H9 (cell line): Measurements from ENCODE around the gene CFAP100. TPM values are rescaled to one million over a fixed set of nuclear protein-coding genes. Genes with fewer than 3 reads are reported as not detected.
A peak's percentile ranks its signal among the peaks of the same experiment; 100 is the strongest.

Source experiments
- DNase-seq: peaks from one replicate; pipeline ENCODE4 v3.0.0-alpha.2; 2017
- H2AFZ ChIP-seq: one replicate; pipeline ENCODE4 v1.6.1; 2013; ENCODE audit warnings: mild to moderate bottlenecking, low read length, control low read depth, moderate library complexity
- H2AK5ac ChIP-seq: 2 replicates; pipeline ENCODE4 v1.6.1; 2013; ENCODE audit warnings: low read length, control low read depth, mixed read lengths; ENCODE audit not compliant: insufficient read length
- H2BK120ac ChIP-seq: one replicate; pipeline ENCODE4 v1.6.1; 2013; ENCODE audit warnings: low read depth, mild to moderate bottlenecking, low read length, control low read depth, inconsistent platforms; ENCODE audit not compliant: poor library complexity, severe bottlenecking
- H2BK12ac ChIP-seq: 2 replicates; pipeline ENCODE4 v1.6.1; 2013; ENCODE audit warnings: low read length, control low read depth, mixed read lengths, low read depth; ENCODE audit not compliant: insufficient read length
- H2BK15ac ChIP-seq: 2 replicates; pipeline ENCODE4 v1.6.1; 2013; ENCODE audit warnings: low read depth, low read length, control low read depth
- H2BK20ac ChIP-seq: one replicate; pipeline ENCODE4 v1.6.1; 2013; ENCODE audit warnings: low read depth, mild to moderate bottlenecking, low read length, control low read depth, inconsistent platforms; ENCODE audit not compliant: poor library complexity, severe bottlenecking
- H2BK5ac ChIP-seq: 2 replicates; pipeline ENCODE4 v1.6.1; 2013; ENCODE audit warnings: low read length, control low read depth, mixed read lengths; ENCODE audit not compliant: insufficient read length
- H3K14ac ChIP-seq: 2 replicates; pipeline ENCODE4 v1.6.1; 2013; ENCODE audit warnings: low read length, control low read depth; ENCODE audit not compliant: insufficient read depth
- H3K18ac ChIP-seq: 2 replicates; pipeline ENCODE4 v1.6.1; 2013; ENCODE audit warnings: low read depth, mild to moderate bottlenecking, mixed read lengths, low read length, control low read depth; ENCODE audit not compliant: insufficient read length
- H3K23ac ChIP-seq: 2 replicates; pipeline ENCODE4 v1.6.1; 2013; ENCODE audit warnings: low read length, control low read depth, mixed read lengths, low read depth; ENCODE audit not compliant: insufficient read length
- H3K23me2 ChIP-seq: 2 replicates; pipeline ENCODE4 v1.6.1; 2013; ENCODE audit warnings: low read depth, mild to moderate bottlenecking, mixed read lengths, low read length, control low read depth; ENCODE audit not compliant: insufficient read length, poor library complexity, severe bottlenecking
- H3K27ac ChIP-seq: 2 replicates; pipeline ENCODE4 v1.5.1; 2013; ENCODE audit warnings: low read length, control low read depth, mixed read lengths, low read depth; ENCODE audit not compliant: insufficient read length
- H3K27me3 ChIP-seq: 2 replicates; pipeline ENCODE4 v1.6.1; 2013; ENCODE audit warnings: low read length, control low read depth, inconsistent platforms; ENCODE audit not compliant: insufficient read depth
- H3K4ac ChIP-seq: 2 replicates; pipeline ENCODE4 v1.6.1; 2013; ENCODE audit warnings: low read depth, mild to moderate bottlenecking, control low read depth, inconsistent platforms, low read length, moderate library complexity
- H3K4me1 ChIP-seq: 2 replicates; pipeline ENCODE4 v1.6.1; 2013; ENCODE audit warnings: low read length, control low read depth, inconsistent platforms; ENCODE audit not compliant: insufficient read depth
- H3K4me2 ChIP-seq: 2 replicates; pipeline ENCODE4 v1.6.1; 2013; ENCODE audit warnings: low read length, control low read depth, mixed read lengths; ENCODE audit not compliant: insufficient read length, insufficient read depth
- H3K56ac ChIP-seq: 2 replicates; pipeline ENCODE4 v1.6.1; 2013; ENCODE audit warnings: low read depth, mild to moderate bottlenecking, mixed read lengths, low read length, control low read depth; ENCODE audit not compliant: insufficient read length
- H3K79me1 ChIP-seq: 2 replicates; pipeline ENCODE4 v1.6.1; 2013; ENCODE audit warnings: low read depth, mild to moderate bottlenecking, moderate library complexity, low read length, control low read depth, inconsistent platforms; ENCODE audit not compliant: insufficient read depth, poor library complexity, severe bottlenecking
- H3K79me2 ChIP-seq: 2 replicates; pipeline ENCODE4 v1.6.1; 2013; ENCODE audit warnings: low read length, control low read depth, inconsistent platforms; ENCODE audit not compliant: insufficient read depth
- H3K9ac ChIP-seq: 2 replicates; pipeline ENCODE4 v1.6.1; 2013; ENCODE audit warnings: low read length, control low read depth, mixed read lengths; ENCODE audit not compliant: insufficient read length; ENCODE audit errors: extremely low read depth
- H3K9me3 ChIP-seq: one replicate; pipeline ENCODE4 v1.6.1; 2013; ENCODE audit warnings: low read depth, low read length, inconsistent platforms; ENCODE audit not compliant: control insufficient read depth
- H3T11ph ChIP-seq: one replicate; pipeline ENCODE4 v1.6.1; 2013; ENCODE audit warnings: mild to moderate bottlenecking, low read length, control low read depth, inconsistent platforms
- H4K20me1 ChIP-seq: one replicate; pipeline ENCODE4 v1.6.1; 2013; ENCODE audit not compliant: control insufficient read depth, insufficient read length, insufficient read depth
- H4K5ac ChIP-seq: 2 replicates; pipeline ENCODE4 v1.6.1; 2013; ENCODE audit warnings: low read depth, mild to moderate bottlenecking, mixed read lengths, low read length, control low read depth; ENCODE audit not compliant: insufficient read length
- H4K8ac ChIP-seq: replicated peaks from 2 replicates; pipeline ENCODE4 v1.6.1; 2013; ENCODE audit warnings: low read length, control low read depth, mixed read lengths, low read depth; ENCODE audit not compliant: insufficient read length
- H4K91ac ChIP-seq: 2 replicates; pipeline ENCODE4 v1.6.1; 2013; ENCODE audit warnings: low read depth, mild to moderate bottlenecking, moderate library complexity, mixed read lengths, low read length, control low read depth; ENCODE audit not compliant: insufficient read length
- H3K27ac Mint-ChIP-seq, 3 experiments: 2 replicates in 2 of 3; 3 replicates in 1 of 3; pipeline ENCODE4 v1.8.0; 2020 to 2021; ENCODE audit warnings: mixed read lengths in 3 of 3, mild to moderate bottlenecking in 1 of 3, moderate library complexity in 1 of 3
- H3K27me3 Mint-ChIP-seq: 2 replicates; pipeline ENCODE4 v1.8.0; 2021; ENCODE audit warnings: low read depth, mild to moderate bottlenecking, moderate library complexity, mixed read lengths
- H3K36me3 Mint-ChIP-seq, 3 experiments: 2 replicates in 2 of 3; 3 replicates in 1 of 3; pipeline ENCODE4 v1.8.0; 2020 to 2021; ENCODE audit warnings: low read depth in 3 of 3, mixed read lengths in 3 of 3; ENCODE audit not compliant: insufficient read depth in 1 of 3
- H3K4me1 Mint-ChIP-seq, 2 experiments: 2 replicates each; pipeline ENCODE4 v1.8.0; 2020; ENCODE audit warnings: mixed read lengths in 2 of 2
- H3K4me3 Mint-ChIP-seq, 2 experiments: 2 replicates in 1 of 2; 3 replicates in 1 of 2; pipeline ENCODE4 v1.8.0; 2020 to 2021; ENCODE audit warnings: mild to moderate bottlenecking in 2 of 2, mixed read lengths in 2 of 2, moderate library complexity in 1 of 2
- H3K9me3 Mint-ChIP-seq, 2 experiments: 2 replicates in 1 of 2; 3 replicates in 1 of 2; pipeline ENCODE4 v1.8.0; 2020; ENCODE audit warnings: mild to moderate bottlenecking in 2 of 2, mixed read lengths in 2 of 2, moderate library complexity in 1 of 2
- CTCF ChIP-seq: fragments of 200-600 bp; sonication (generic); conservative IDR thresholded peaks from 3 replicates; pipeline ENCODE4 v1.8.0; 2021; ENCODE audit warnings: antibody characterized with exemption, mild to moderate bottlenecking
- WGBS: extraction: QIAGEN DNeasy Blood & Tissue Kit; methylation state at CpG from one replicate; pipeline ENCODE4 v1.1.7; 2013; ENCODE audit warnings: missing lambda C conversion rate, low lambda C conversion rate, mixed read lengths; ENCODE audit not compliant: insufficient read length; ENCODE audit errors: extremely low coverage; 5-methylcytosine and 5-hydroxymethylcytosine counted together
- total RNA-seq: library from RNA; stranded (reverse); gene quantifications from 2 replicates; pipeline ENCODE4 v1.2.1, GENCODE V29; 2021

CFAP100 gene
- total RNA-seq, 1 experiment from 2014 or later: 0.44 TPM

- H3K18ac ChIP-seq: no peak overlapping the region
- H4K91ac ChIP-seq: no peak overlapping the region
- H3K9me3 ChIP-seq: no peaks in the 10 kb centered on the region
- no peak overlapping the region for H3T11ph ChIP-seq
- peaks cover 2% of the 10 kb centered on the region; the same call in 1 of the 2 replicates for H3K27me3 Mint-ChIP-seq
- no peak overlapping the region for H3K23ac ChIP-seq
- H2BK120ac ChIP-seq: no peak overlapping the region
- no peak overlapping the region for H2BK5ac ChIP-seq
- 0 out of 7 replicates have a peak overlapping the region, but pooled peaks of 1 of the 3 experiments have one; percentile 9 for H3K27ac Mint-ChIP-seq
- H3K56ac ChIP-seq: no peak overlapping the region
- no peak overlapping the region for H3K14ac ChIP-seq
- H3K27ac ChIP-seq: no peak overlapping the region
- H3K9me3 Mint-ChIP-seq: no peaks in the 10 kb centered on the region
- peaks cover 0 to 24% (median 16%) of the 10 kb centered on the region in 3 experiments; a peak in 4 of 7 replicates for H3K36me3 Mint-ChIP-seq
- no peak overlapping the region for H2AK5ac ChIP-seq
- H3K4ac ChIP-seq: no peak overlapping the region
- no peak overlapping the region for H4K8ac ChIP-seq
- no peak overlapping the region for H2BK12ac ChIP-seq
- no peak overlapping the region for H3K4me3 Mint-ChIP-seq
- TF ChIP-seq CTCF: no peak
- WGBS: no CpG with 5 or more reads among the region's 13 CpGs
- H4K20me1 ChIP-seq: no peaks in the 10 kb centered on the region
- H2AFZ ChIP-seq: no peak overlapping the region
- H3K4me1 ChIP-seq: no peaks in the 10 kb centered on the region
- H4K5ac ChIP-seq: no peak overlapping the region
- H3K79me1 ChIP-seq: no peaks in the 10 kb centered on the region
- H3K4me2 ChIP-seq: no peak overlapping the region
- DNase-seq: no peak
- no peak overlapping the region for H2BK15ac ChIP-seq
- H3K9ac ChIP-seq: no peak overlapping the region
- no peak overlapping the region for H2BK20ac ChIP-seq
- peaks cover 30 to 44% of the 10 kb centered on the region in 2 experiments for H3K4me1 Mint-ChIP-seq
- H3K23me2 ChIP-seq: no peaks in the 10 kb centered on the region
- H3K27me3 ChIP-seq: no peaks in the 10 kb centered on the region
- H3K79me2 ChIP-seq: no peaks in the 10 kb centered on the region
These were observed 47.6 kb downstream of the CFAP100 start for GRCh38 chr3:126442094-126442855.
